Endodermal cell (in vitro differentiated cells): ENCODE data around the gene DSEL. TPM values are rescaled to one million over a fixed set of nuclear protein-coding genes. Genes with fewer than 3 reads are reported as not detected.

ENCODE experiments used
- DNase-seq: peaks from one replicate; pipeline ENCODE4 v3.0.0-alpha.2; 2017
- H3K27ac ChIP-seq: 2 replicates; pipeline ENCODE4 v1.5.1; 2013; ENCODE audit warnings: mild to moderate bottlenecking, low read depth, low read length, moderate library complexity
- H3K27me3 ChIP-seq: 2 replicates; pipeline ENCODE4 v1.6.1; 2013; ENCODE audit warnings: mild to moderate bottlenecking, low read length, moderate library complexity; ENCODE audit not compliant: insufficient read depth, control insufficient read depth, poor library complexity, severe bottlenecking
- H3K36me3 ChIP-seq: 2 replicates; pipeline ENCODE4 v1.7.0; 2013; ENCODE audit warnings: mild to moderate bottlenecking, low read length, moderate library complexity; ENCODE audit not compliant: control insufficient read depth, insufficient read depth
- H3K4me1 ChIP-seq: one replicate; pipeline ENCODE4 v1.7.0; 2013; ENCODE audit warnings: low read length; ENCODE audit not compliant: control insufficient read depth, insufficient read depth
- H3K4me3 ChIP-seq: 2 replicates; pipeline ENCODE4 v1.5.1; 2013; ENCODE audit warnings: mild to moderate bottlenecking, low read length, moderate library complexity
- H3K9ac ChIP-seq: 2 replicates; pipeline ENCODE4 v1.6.1; 2013; ENCODE audit warnings: mild to moderate bottlenecking, low read length, moderate library complexity; ENCODE audit not compliant: poor library complexity, severe bottlenecking; ENCODE audit errors: extremely low read depth
- H3K9me3 ChIP-seq: 2 replicates; pipeline ENCODE4 v1.6.1; 2013; ENCODE audit warnings: mild to moderate bottlenecking, low read length, moderate library complexity; ENCODE audit not compliant: control insufficient read depth
- H3K27ac Mint-ChIP-seq: 2 replicates; pipeline ENCODE4 v1.8.0; 2020; ENCODE audit warnings: mixed read lengths
- H3K27me3 Mint-ChIP-seq: 2 replicates; pipeline ENCODE4 v1.8.0; 2021; ENCODE audit warnings: mild to moderate bottlenecking, mixed read lengths; ENCODE audit not compliant: insufficient read depth
- H3K36me3 Mint-ChIP-seq: 2 replicates; pipeline ENCODE4 v1.8.0; 2020; ENCODE audit warnings: low read depth, mixed read lengths
- H3K4me1 Mint-ChIP-seq: 2 replicates; pipeline ENCODE4 v1.8.0; 2020; ENCODE audit warnings: mixed read lengths
- H3K4me3 Mint-ChIP-seq: 2 replicates; pipeline ENCODE4 v1.8.0; 2020; ENCODE audit warnings: mild to moderate bottlenecking, moderate library complexity, mixed read lengths
- H3K9me3 Mint-ChIP-seq: 2 replicates; pipeline ENCODE4 v1.8.0; 2020; ENCODE audit warnings: mild to moderate bottlenecking, mixed read lengths
- CTCF ChIP-seq: fragments of 200-600 bp; sonication (generic); conservative IDR thresholded peaks from 2 replicates; pipeline ENCODE4 v1.5.0; 2021; ENCODE audit warnings: antibody characterized with exemption, mild to moderate bottlenecking
- WGBS, 2 experiments: methylation state at CpG; one replicate each; pipeline versions ENCODE4 v1.1.5 to v1.1.7; 2013; ENCODE audit warnings: missing lambda C conversion rate in 2 of 2, mixed read lengths in 1 of 2; ENCODE audit not compliant: insufficient coverage in 1 of 2, insufficient read length in 1 of 2; 5-methylcytosine and 5-hydroxymethylcytosine counted together
- total RNA-seq, 2 donors: library from RNA; stranded (reverse); fragmentation: NEBNext Ultra II Directional in 1 of 2; extraction: Animal tissue kit (Norgen Biotek cat#: 25700) in 1 of 2; gene quantifications; 2 replicates in 1 of 2; 3 replicates in 1 of 2; pipeline ENCODE4 v1.2.1, GENCODE V29; 2021

The DSEL gene
- total RNA-seq, 2 donors from 2014 or later: 6.0 to 9.0 TPM

GRCh38 chr18:67519592-67519991 lies 3.1 kb upstream of the DSEL start:
- H3K27me3 Mint-ChIP-seq: no peaks in the 10 kb centered on the region
- H3K36me3 Mint-ChIP-seq: no peaks in the 10 kb centered on the region
- no peak for DNase-seq
- no peaks in the 10 kb centered on the region for H3K9me3 Mint-ChIP-seq
- H3K4me1 ChIP-seq: no peaks in the 10 kb centered on the region
- H3K36me3 ChIP-seq: no peaks in the 10 kb centered on the region
- no peak for TF ChIP-seq CTCF
- no peak overlapping the region for H3K27ac Mint-ChIP-seq
- H3K9me3 ChIP-seq: no peaks in the 10 kb centered on the region
- no peaks in the 10 kb centered on the region for H3K27me3 ChIP-seq
- no peak overlapping the region for H3K4me3 ChIP-seq
- no peak overlapping the region for H3K4me3 Mint-ChIP-seq
- H3K9ac ChIP-seq: no peak overlapping the region
- no peak overlapping the region for H3K27ac ChIP-seq
- peaks cover 15% of the 10 kb centered on the region for H3K4me1 Mint-ChIP-seq
- WGBS, 2 experiments: 92% methylated on average over 2 of the region's 2 CpGs; no CpG with 5 or more reads in 1 of the 2 experiments

- Histone ChIP-seq H3K27me3 (no peaks in the 10 kb centered on the region), H3K36me3 (peaks cover 3% of the 10 kb centered on the region), H3K4me3 (no peak overlapping the region), H3K9me3 (no peaks in the 10 kb centered on the region), H3K4me1 (no peaks in the 10 kb centered on the region), H3K27ac (no peak overlapping the region), H3K9ac (no peak overlapping the region)
- DNase-seq: no peak
- Mint-ChIP-seq H3K9me3 (no peaks in the 10 kb centered on the region), H3K36me3 (no peaks in the 10 kb centered on the region), H3K4me3 (no peak overlapping the region), H3K27ac (no peak overlapping the region), H3K4me1 (peaks cover 15% of the 10 kb centered on the region), H3K27me3 (no peaks in the 10 kb centered on the region)
- TF ChIP-seq CTCF: no peak
- WGBS, 2 experiments: 94 to 95% methylated on average over 5 of the region's 5 CpGs
These were observed 2.0 kb upstream of the DSEL start for GRCh38 chr18:67518566-67518965.

- Mint-ChIP-seq H3K36me3 (peaks cover 6% of the 10 kb centered on the region), H3K4me3 (peak overlapping the region; percentile 79), H3K9me3 (no peaks in the 10 kb centered on the region), H3K27ac (peak overlapping the region; percentile 92), H3K27me3 (no peaks in the 10 kb centered on the region), H3K4me1 (peaks cover 15% of the 10 kb centered on the region)
- Histone ChIP-seq H3K36me3 (peaks cover 14% of the 10 kb centered on the region), H3K9ac (peak overlapping the region; percentile 35), H3K4me3 (peak overlapping the region; percentile 84), H3K4me1 (no peaks in the 10 kb centered on the region), H3K9me3 (no peaks in the 10 kb centered on the region), H3K27ac (no peak overlapping the region), H3K27me3 (no peaks in the 10 kb centered on the region)
- TF ChIP-seq CTCF: no peak
- DNase-seq: peak; percentile 61
- WGBS, 2 experiments: 9 to 33% methylated on average over 4 of the region's 4 CpGs
These were observed 885 bp upstream of the DSEL start for GRCh38 chr18:67517444-67517765.
